ENCODE results near the gene RTN1.

GRCh38 chr14:59836116-59836515, 34.5 kb downstream of the RTN1 start:
- TF ChIP-seq POLR2A (IDR thresholded peaks at IDR 0.05; ENCODE audit: low read depth) (no peak), CTCF (IDR thresholded peaks at IDR 0.05) (no peak), EP300 (IDR thresholded peaks at IDR 0.05) (no peak)
